NT2/D1 (cell line): Measurements from ENCODE around the gene RPP40.

Experiments
- SUZ12 ChIP-seq: IDR thresholded peaks from 2 replicates; pipeline ENCODE4 v1.6.1; 2011; ENCODE audit not compliant: insufficient read length, insufficient read depth; ENCODE audit errors: extremely low read depth
- YY1 ChIP-seq: IDR thresholded peaks from 2 replicates; pipeline ENCODE4 v1.6.1; 2011; ENCODE audit not compliant: insufficient read length, insufficient read depth
- ZNF274 ChIP-seq: IDR thresholded peaks from 2 replicates; pipeline ENCODE4 v1.6.1; 2011; ENCODE audit warnings: mild to moderate bottlenecking, low read depth, low read length

- TF ChIP-seq SUZ12 (no peak), ZNF274 (no peak), YY1 (no peak)
Observed at GRCh38 chr6:5031150-5031549, 27.3 kb upstream of the RPP40 start.
